ENCODE data around the gene ANO10. TPM values are rescaled to one million over a fixed set of nuclear protein-coding genes. Genes with fewer than 3 reads are reported as not detected.

Gene ANO10
- total and polyA plus RNA-seq, 2 of the 8 experiments (the other 6 are each of a cell fraction or from before 2014, with no cell fraction given): 38.0 to 53.2 TPM

GRCh38 chr3:43632986-43633385, 11.2 kb upstream of the ANO10 start:
- H2BK20ac ChIP-seq (ENCODE audit: low read length): no peak overlapping the region
- no peak overlapping the region for H3K4me2 ChIP-seq (ENCODE audit: insufficient read depth in 1 of 2, low read depth in 2 of 2, low read length in 2 of 2)
- H3K56ac ChIP-seq (replicated peaks; ENCODE audit: insufficient read length, low read depth, low read length): no peak overlapping the region
- TF ChIP-seq CTCF (IDR thresholded peaks at IDR 0.05; ENCODE audit: control extremely low read depth in 1 of 3, insufficient read depth in 1 of 3, low read depth in 1 of 3, low read length in 3 of 3) (no peak), CBX8 (IDR thresholded peaks at IDR 0.05; ENCODE audit: borderline replicate concordance, low read depth, low read length) (no peak)
- no peaks in the 10 kb centered on the region for H4K20me1 ChIP-seq (replicated peaks in 1 of 2; ENCODE audit: control insufficient read depth in 1 of 2, insufficient read depth in 2 of 2, low read length in 2 of 2)
- no peak overlapping the region for H4K5ac ChIP-seq (ENCODE audit: insufficient read length, low read depth, low read length)
- no peak overlapping the region for H3K27ac ChIP-seq (ENCODE audit: low read depth, low read length)
- H3K36me3 ChIP-seq (ENCODE audit: control insufficient read depth in 2 of 4, insufficient read depth in 4 of 4, low read length in 3 of 4): no peaks in the 10 kb centered on the region; a peak in 2 of 8 replicates
- H4K8ac ChIP-seq (ENCODE audit: extremely low read depth, insufficient read depth, low read length): no peak overlapping the region
- no peak overlapping the region for H2AFZ ChIP-seq (ENCODE audit: low read length)
- no peaks in the 10 kb centered on the region for H3K79me2 ChIP-seq (ENCODE audit: control insufficient read depth in 1 of 2, insufficient read depth in 2 of 2, low read length in 2 of 2)
- 77% methylated on average over 7 of the region's 7 CpGs; no CpG with 5 or more reads in 1 of the 2 experiments for WGBS, 2 experiments (ENCODE audit: extremely low coverage in 1 of 2, insufficient coverage in 1 of 2, insufficient read length in 1 of 2, insufficient replicate concordance in 2 of 2, low coverage in 1 of 2, low lambda C conversion rate in 2 of 2, missing lambda C conversion rate in 1 of 2)
- no peak overlapping the region for H3K14ac ChIP-seq (ENCODE audit: insufficient read length)
- no peak overlapping the region for H3K18ac ChIP-seq (ENCODE audit: extremely low read depth, low read length)
- no peaks in the 10 kb centered on the region for H3K79me1 ChIP-seq (ENCODE audit: low read depth, low read length)
- no peaks in the 10 kb centered on the region for H3K27me3 ChIP-seq (replicated peaks in 1 of 4; ENCODE audit: control insufficient read depth in 3 of 4, extremely low read depth in 1 of 4, insufficient read depth in 3 of 4, low read length in 3 of 4)
- H3K4me1 ChIP-seq (replicated peaks in 1 of 4; ENCODE audit: control insufficient read depth in 3 of 4, insufficient read depth in 4 of 4, low read length in 3 of 4): no peaks in the 10 kb centered on the region
- CTCF ChIA-PET (ENCODE audit: partially characterized antibody): interaction anchor here (1.2 kb wide), 1 partner anchor 9 kb away, joined by 3 read pairs; no protein-coding TSS in a partner anchor
- FAIRE-seq (no peak), DNase-seq (ENCODE audit: low read depth in 1 of 2, low spot score in 2 of 2) (no peak)
- peaks cover 0 to 3% of the 10 kb centered on the region in 2 experiments; a peak in 1 of 4 replicates for H3K9me3 ChIP-seq (ENCODE audit: insufficient read depth in 2 of 2, low read depth in 1 of 2, low read length in 1 of 2)
- H3K23ac ChIP-seq (ENCODE audit: insufficient read length): no peak overlapping the region
- no peaks in the 10 kb centered on the region for H3K23me2 ChIP-seq (ENCODE audit: low read depth, low read length)
- H2BK120ac ChIP-seq (replicated peaks; ENCODE audit: low read depth, low read length): no peak overlapping the region
- no peak overlapping the region for H2BK5ac ChIP-seq (ENCODE audit: low read depth, low read length)
- H2BK12ac ChIP-seq (ENCODE audit: low read depth, low read length): no peak overlapping the region
- H2AK5ac ChIP-seq (ENCODE audit: low read depth, low read length): no peak overlapping the region
- H2BK15ac ChIP-seq (ENCODE audit: low read length): no peak overlapping the region
- H3K9ac ChIP-seq (replicated peaks in 1 of 4; ENCODE audit: extremely low read depth in 1 of 4, low read depth in 3 of 4, low read length in 3 of 4): no peak overlapping the region
- H3K4ac ChIP-seq (replicated peaks; ENCODE audit: insufficient read length, low read depth, low read length): no peak overlapping the region
- H4K91ac ChIP-seq (replicated peaks; ENCODE audit: insufficient read length, low read length): no peak overlapping the region
- no peak overlapping the region for H3K4me3 ChIP-seq (ENCODE audit: extremely low read depth in 1 of 4, insufficient read depth in 2 of 4, low read depth in 3 of 4, low read length in 4 of 4)
- POLR2A ChIA-PET (ENCODE audit: partially characterized antibody): no interaction called here

All from H1 (cell line).